Upper lobe of left lung (tissue), 4 donors: Measurements from ENCODE around the gene ADAMTS17.

Source experiments
- POLR2AphosphoS5 ChIP-seq, 2 donors: sonication (generic); formaldehyde crosslinking; IDR thresholded peaks; one replicate each; pipeline ENCODE4 v1.5.1; 2017; ENCODE audit warnings: antibody characterized with exemption in 2 of 2
- TF ChIP-seq, protein P1 (sequence below), 6 experiments: fragments of 450-650 bp in 4 of 6; fragments of 200-600 bp in 2 of 6; sonication (generic) in 2 of 6; IDR thresholded peaks; one replicate each; pipeline ENCODE4 v1.5.1; 2016 to 2019; ENCODE audit warnings: antibody characterized with exemption in 6 of 6

DNA sequence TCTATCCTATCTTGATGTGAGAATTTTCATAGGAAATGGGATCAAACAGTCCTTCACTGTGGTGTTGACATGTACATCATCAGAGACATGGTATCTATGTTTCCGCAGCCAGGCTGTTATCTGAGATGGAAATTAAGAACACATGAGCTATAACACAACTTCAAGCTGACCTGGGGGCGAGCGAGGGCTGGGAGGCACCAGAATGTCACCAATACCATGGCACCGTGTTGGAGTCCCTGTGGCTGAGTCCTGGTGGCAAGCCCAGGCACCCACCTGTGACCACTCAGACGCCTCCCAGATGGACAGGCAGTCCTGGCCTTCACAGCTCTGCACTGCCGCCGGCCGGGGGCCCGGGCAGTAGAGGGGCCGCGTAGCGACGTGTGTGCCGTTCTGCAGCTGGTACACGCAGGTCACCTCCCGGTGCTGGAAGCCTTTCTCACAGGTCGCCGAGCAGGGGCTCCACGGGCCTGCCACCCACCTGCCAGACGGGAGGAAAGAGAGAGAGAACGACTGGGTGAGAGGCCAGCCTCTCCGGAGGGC is 344.6 kb downstream of the ADAMTS17 start:
- TF ChIP-seq, protein P1, sequence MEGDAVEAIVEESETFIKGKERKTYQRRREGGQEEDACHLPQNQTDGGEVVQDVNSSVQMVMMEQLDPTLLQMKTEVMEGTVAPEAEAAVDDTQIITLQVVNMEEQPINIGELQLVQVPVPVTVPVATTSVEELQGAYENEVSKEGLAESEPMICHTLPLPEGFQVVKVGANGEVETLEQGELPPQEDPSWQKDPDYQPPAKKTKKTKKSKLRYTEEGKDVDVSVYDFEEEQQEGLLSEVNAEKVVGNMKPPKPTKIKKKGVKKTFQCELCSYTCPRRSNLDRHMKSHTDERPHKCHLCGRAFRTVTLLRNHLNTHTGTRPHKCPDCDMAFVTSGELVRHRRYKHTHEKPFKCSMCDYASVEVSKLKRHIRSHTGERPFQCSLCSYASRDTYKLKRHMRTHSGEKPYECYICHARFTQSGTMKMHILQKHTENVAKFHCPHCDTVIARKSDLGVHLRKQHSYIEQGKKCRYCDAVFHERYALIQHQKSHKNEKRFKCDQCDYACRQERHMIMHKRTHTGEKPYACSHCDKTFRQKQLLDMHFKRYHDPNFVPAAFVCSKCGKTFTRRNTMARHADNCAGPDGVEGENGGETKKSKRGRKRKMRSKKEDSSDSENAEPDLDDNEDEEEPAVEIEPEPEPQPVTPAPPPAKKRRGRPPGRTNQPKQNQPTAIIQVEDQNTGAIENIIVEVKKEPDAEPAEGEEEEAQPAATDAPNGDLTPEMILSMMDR (IDR thresholded peaks at IDR 0.05), result no peak
- no peak for TF ChIP-seq POLR2AphosphoS5 (IDR thresholded peaks at IDR 0.05)
